GM23338 (cell line): ENCODE measurements around the gene C2. TPM values are rescaled to one million over a fixed set of nuclear protein-coding genes. Genes with fewer than 3 reads are reported as not detected.

ENCODE experiments used
- ATAC-seq: fragments of 200-7000 bp; cut with Tn5 transposase; 3 replicates; pipeline ENCODE4 v1.9.1; 2020
- DNase-seq: peaks from one replicate; pipeline ENCODE4 v3.0.0-alpha.2; 2015; ENCODE audit warnings: low spot score
- H2AFZ ChIP-seq: fragments of 200-600 bp; sonication (generic); 2 replicates; pipeline ENCODE4 v1.8.0; 2016; ENCODE audit warnings: antibody characterized with exemption, mild to moderate bottlenecking, moderate library complexity
- H3F3A ChIP-seq: fragments of 200-600 bp; sonication (generic); replicated peaks from 2 replicates; pipeline ENCODE4 v1.8.0; 2017; ENCODE audit warnings: antibody characterized with exemption, mixed run types, low read depth
- H3K27ac ChIP-seq: fragments of 200-600 bp; sonication (generic); 2 replicates; pipeline ENCODE4 v1.6.1; 2016; ENCODE audit warnings: low read depth
- H3K27me3 ChIP-seq: fragments of 200-600 bp; sonication (generic); 2 replicates; pipeline ENCODE4 v1.8.0; 2016; ENCODE audit warnings: mild to moderate bottlenecking, mixed run types, moderate library complexity; ENCODE audit not compliant: insufficient read depth
- H3K36me3 ChIP-seq: fragments of 200-600 bp; sonication (generic); 2 replicates; pipeline ENCODE4 v1.8.0; 2016; ENCODE audit warnings: mild to moderate bottlenecking; ENCODE audit not compliant: insufficient read depth
- H3K4me1 ChIP-seq: fragments of 200-600 bp; sonication (generic); 2 replicates; pipeline ENCODE4 v1.8.0; 2016; ENCODE audit warnings: mild to moderate bottlenecking, moderate library complexity; ENCODE audit not compliant: insufficient read depth
- H3K4me2 ChIP-seq: fragments of 200-600 bp; sonication (generic); 2 replicates; pipeline ENCODE4 v1.7.1; 2017; ENCODE audit warnings: mixed run types
- H3K4me3 ChIP-seq: fragments of 200-600 bp; sonication (generic); 2 replicates; pipeline ENCODE4 v1.6.1; 2016; ENCODE audit warnings: mixed run types
- H3K79me2 ChIP-seq: fragments of 200-600 bp; sonication (generic); replicated peaks from 2 replicates; pipeline ENCODE4 v1.8.0; 2017; ENCODE audit warnings: mild to moderate bottlenecking; ENCODE audit not compliant: insufficient read depth
- H3K9me2 ChIP-seq: fragments of 200-600 bp; sonication (generic); 2 replicates; pipeline ENCODE4 v1.8.0; 2017; ENCODE audit not compliant: insufficient read depth
- H4K20me1 ChIP-seq: fragments of 200-600 bp; sonication (generic); replicated peaks from 2 replicates; pipeline ENCODE4 v1.8.0; 2017; ENCODE audit warnings: mild to moderate bottlenecking; ENCODE audit not compliant: insufficient read depth
- H3K27ac Mint-ChIP-seq: 2 replicates; pipeline ENCODE4 v1.8.0; 2020; ENCODE audit warnings: inconsistent platforms, mild to moderate bottlenecking, moderate library complexity, mixed read lengths
- H3K27me3 Mint-ChIP-seq: 3 replicates; pipeline ENCODE4 v1.8.0; 2022; ENCODE audit warnings: low read depth, mild to moderate bottlenecking, moderate library complexity, mixed read lengths, inconsistent platforms; ENCODE audit not compliant: insufficient read depth, poor library complexity
- H3K36me3 Mint-ChIP-seq: 3 replicates; pipeline ENCODE4 v1.8.0; 2021; ENCODE audit warnings: low read depth, mild to moderate bottlenecking, inconsistent platforms, moderate library complexity, mixed read lengths
- H3K4me1 Mint-ChIP-seq: 3 replicates; pipeline ENCODE4 v1.8.0; 2020; ENCODE audit warnings: mild to moderate bottlenecking, inconsistent platforms, mixed read lengths
- H3K4me3 Mint-ChIP-seq: 3 replicates; pipeline ENCODE4 v1.8.0; 2021; ENCODE audit warnings: moderate library complexity, mild to moderate bottlenecking, inconsistent platforms, mixed read lengths
- H3K9me3 Mint-ChIP-seq: 3 replicates; pipeline ENCODE4 v1.8.0; 2020; ENCODE audit warnings: moderate library complexity, mild to moderate bottlenecking, inconsistent platforms, mixed read lengths
- CREB1 ChIP-seq: fragments of 250-450 bp; sonication (Bioruptor Pico); IDR thresholded peaks from 2 replicates; pipeline ENCODE4 v1.5.0; 2020; ENCODE audit warnings: low read depth, mild to moderate bottlenecking, moderate library complexity
- EZH2 ChIP-seq: fragments of 200-600 bp; sonication (generic); IDR thresholded peaks from one replicate; pipeline ENCODE4 v1.8.0; 2017; ENCODE audit warnings: antibody characterized with exemption, mild to moderate bottlenecking, low read depth; ENCODE audit not compliant: unreplicated experiment
- EZH2phosphoT487 ChIP-seq: fragments of 200-600 bp; sonication (generic); IDR thresholded peaks from one replicate; pipeline ENCODE4 v1.8.1; 2018; ENCODE audit warnings: antibody characterized with exemption; ENCODE audit not compliant: unreplicated experiment
- JUNB ChIP-seq: IDR thresholded peaks from one replicate; pipeline ENCODE4 v1.6.1; 2016; ENCODE audit warnings: antibody characterized with exemption; ENCODE audit not compliant: unreplicated experiment
- NANOG ChIP-seq: IDR thresholded peaks from 2 replicates; pipeline ENCODE4 v1.6.1; 2016; ENCODE audit warnings: antibody characterized with exemption, borderline replicate concordance
- POLR2AphosphoS5 ChIP-seq: IDR thresholded peaks from 2 replicates; pipeline ENCODE4 v1.6.1; 2016; ENCODE audit warnings: antibody characterized with exemption, low read depth
- REST ChIP-seq: IDR thresholded peaks from one replicate; pipeline ENCODE4 v1.6.1; 2018; ENCODE audit warnings: antibody characterized with exemption; ENCODE audit not compliant: unreplicated experiment
- STAT1 ChIP-seq: IDR thresholded peaks from one replicate; pipeline ENCODE4 v1.6.1; 2016; ENCODE audit warnings: antibody characterized with exemption; ENCODE audit not compliant: unreplicated experiment
- ZNF114 ChIP-seq: fragments of 250-450 bp; sonication (Bioruptor Pico); IDR thresholded peaks from 2 replicates; pipeline ENCODE4 v1.5.0; 2020; ENCODE audit warnings: mild to moderate bottlenecking, moderate library complexity
- ZNF331 ChIP-seq: fragments of 250-450 bp; sonication (Bioruptor Pico); IDR thresholded peaks from 2 replicates; pipeline ENCODE4 v1.5.0; 2020; ENCODE audit warnings: low read depth, mild to moderate bottlenecking, moderate library complexity
- polyA plus RNA-seq: library from polyadenylated mRNA; unstranded; fragments of >200 nt; fragmentation: Nextera tagmentation; extraction: Ambion mirVana; gene quantifications from 2 replicates; pipeline ENCODE4 v1.2.1, GENCODE V29; 2016
- total RNA-seq: library from RNA; depleted of rRNA; stranded (reverse); fragments of >200 nt; shearing (Covaris generic); gene quantifications from 2 replicates; pipeline ENCODE4 v1.2.3, GENCODE V29; 2014
- TF ChIP-seq, protein P1 (sequence below), 2 experiments: fragments of 200-600 bp in 1 of 2; sonication (generic) in 1 of 2; conservative IDR thresholded peaks; 2 replicates each; pipeline versions ENCODE4 v1.5.1 to v1.6.1; 2016 to 2017; ENCODE audit warnings: antibody characterized with exemption in 2 of 2, low read depth in 2 of 2, mild to moderate bottlenecking in 2 of 2, moderate library complexity in 1 of 2
- TF ChIP-seq, protein P2 (sequence below): IDR thresholded peaks from 2 replicates; pipeline ENCODE4 v1.6.1; 2016; ENCODE audit warnings: antibody characterized with exemption
- TF ChIP-seq, protein P3 (sequence below): fragments of 250-450 bp; sonication (Bioruptor Pico); IDR thresholded peaks from 2 replicates; pipeline ENCODE4 v1.5.0; 2020; ENCODE audit warnings: mild to moderate bottlenecking, moderate library complexity

C2 gene
- total and polyA plus RNA-seq, 2 experiments from 2014 or later, result 0.16 to 1.7 TPM

- peaks cover 23% of the 10 kb centered on the region for H3K27me3 Mint-ChIP-seq
- no peaks in the 10 kb centered on the region for H3K9me3 Mint-ChIP-seq
- H3K27ac ChIP-seq, result no peak overlapping the region
- ATAC-seq, result no peak
- no peak overlapping the region for H2AFZ ChIP-seq
- TF ChIP-seq ZNF331 (CRISPR knock-in tag) (no peak), JUNB (no peak), NANOG (no peak), POLR2AphosphoS5 (no peak), EZH2phosphoT487 (no peak), REST (no peak), EZH2 (no peak), STAT1 (no peak), ZNF114 (no peak), CREB1 (CRISPR knock-in tag) (no peak)
- TF ChIP-seq, protein P1, sequence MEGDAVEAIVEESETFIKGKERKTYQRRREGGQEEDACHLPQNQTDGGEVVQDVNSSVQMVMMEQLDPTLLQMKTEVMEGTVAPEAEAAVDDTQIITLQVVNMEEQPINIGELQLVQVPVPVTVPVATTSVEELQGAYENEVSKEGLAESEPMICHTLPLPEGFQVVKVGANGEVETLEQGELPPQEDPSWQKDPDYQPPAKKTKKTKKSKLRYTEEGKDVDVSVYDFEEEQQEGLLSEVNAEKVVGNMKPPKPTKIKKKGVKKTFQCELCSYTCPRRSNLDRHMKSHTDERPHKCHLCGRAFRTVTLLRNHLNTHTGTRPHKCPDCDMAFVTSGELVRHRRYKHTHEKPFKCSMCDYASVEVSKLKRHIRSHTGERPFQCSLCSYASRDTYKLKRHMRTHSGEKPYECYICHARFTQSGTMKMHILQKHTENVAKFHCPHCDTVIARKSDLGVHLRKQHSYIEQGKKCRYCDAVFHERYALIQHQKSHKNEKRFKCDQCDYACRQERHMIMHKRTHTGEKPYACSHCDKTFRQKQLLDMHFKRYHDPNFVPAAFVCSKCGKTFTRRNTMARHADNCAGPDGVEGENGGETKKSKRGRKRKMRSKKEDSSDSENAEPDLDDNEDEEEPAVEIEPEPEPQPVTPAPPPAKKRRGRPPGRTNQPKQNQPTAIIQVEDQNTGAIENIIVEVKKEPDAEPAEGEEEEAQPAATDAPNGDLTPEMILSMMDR (conservative IDR thresholded peaks at IDR 0.05; ENCODE audit: low read depth in 2 of 2), result no peak
- TF ChIP-seq, protein P2, sequence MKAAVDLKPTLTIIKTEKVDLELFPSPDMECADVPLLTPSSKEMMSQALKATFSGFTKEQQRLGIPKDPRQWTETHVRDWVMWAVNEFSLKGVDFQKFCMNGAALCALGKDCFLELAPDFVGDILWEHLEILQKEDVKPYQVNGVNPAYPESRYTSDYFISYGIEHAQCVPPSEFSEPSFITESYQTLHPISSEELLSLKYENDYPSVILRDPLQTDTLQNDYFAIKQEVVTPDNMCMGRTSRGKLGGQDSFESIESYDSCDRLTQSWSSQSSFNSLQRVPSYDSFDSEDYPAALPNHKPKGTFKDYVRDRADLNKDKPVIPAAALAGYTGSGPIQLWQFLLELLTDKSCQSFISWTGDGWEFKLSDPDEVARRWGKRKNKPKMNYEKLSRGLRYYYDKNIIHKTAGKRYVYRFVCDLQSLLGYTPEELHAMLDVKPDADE, result no peak
- TF ChIP-seq, protein P3, sequence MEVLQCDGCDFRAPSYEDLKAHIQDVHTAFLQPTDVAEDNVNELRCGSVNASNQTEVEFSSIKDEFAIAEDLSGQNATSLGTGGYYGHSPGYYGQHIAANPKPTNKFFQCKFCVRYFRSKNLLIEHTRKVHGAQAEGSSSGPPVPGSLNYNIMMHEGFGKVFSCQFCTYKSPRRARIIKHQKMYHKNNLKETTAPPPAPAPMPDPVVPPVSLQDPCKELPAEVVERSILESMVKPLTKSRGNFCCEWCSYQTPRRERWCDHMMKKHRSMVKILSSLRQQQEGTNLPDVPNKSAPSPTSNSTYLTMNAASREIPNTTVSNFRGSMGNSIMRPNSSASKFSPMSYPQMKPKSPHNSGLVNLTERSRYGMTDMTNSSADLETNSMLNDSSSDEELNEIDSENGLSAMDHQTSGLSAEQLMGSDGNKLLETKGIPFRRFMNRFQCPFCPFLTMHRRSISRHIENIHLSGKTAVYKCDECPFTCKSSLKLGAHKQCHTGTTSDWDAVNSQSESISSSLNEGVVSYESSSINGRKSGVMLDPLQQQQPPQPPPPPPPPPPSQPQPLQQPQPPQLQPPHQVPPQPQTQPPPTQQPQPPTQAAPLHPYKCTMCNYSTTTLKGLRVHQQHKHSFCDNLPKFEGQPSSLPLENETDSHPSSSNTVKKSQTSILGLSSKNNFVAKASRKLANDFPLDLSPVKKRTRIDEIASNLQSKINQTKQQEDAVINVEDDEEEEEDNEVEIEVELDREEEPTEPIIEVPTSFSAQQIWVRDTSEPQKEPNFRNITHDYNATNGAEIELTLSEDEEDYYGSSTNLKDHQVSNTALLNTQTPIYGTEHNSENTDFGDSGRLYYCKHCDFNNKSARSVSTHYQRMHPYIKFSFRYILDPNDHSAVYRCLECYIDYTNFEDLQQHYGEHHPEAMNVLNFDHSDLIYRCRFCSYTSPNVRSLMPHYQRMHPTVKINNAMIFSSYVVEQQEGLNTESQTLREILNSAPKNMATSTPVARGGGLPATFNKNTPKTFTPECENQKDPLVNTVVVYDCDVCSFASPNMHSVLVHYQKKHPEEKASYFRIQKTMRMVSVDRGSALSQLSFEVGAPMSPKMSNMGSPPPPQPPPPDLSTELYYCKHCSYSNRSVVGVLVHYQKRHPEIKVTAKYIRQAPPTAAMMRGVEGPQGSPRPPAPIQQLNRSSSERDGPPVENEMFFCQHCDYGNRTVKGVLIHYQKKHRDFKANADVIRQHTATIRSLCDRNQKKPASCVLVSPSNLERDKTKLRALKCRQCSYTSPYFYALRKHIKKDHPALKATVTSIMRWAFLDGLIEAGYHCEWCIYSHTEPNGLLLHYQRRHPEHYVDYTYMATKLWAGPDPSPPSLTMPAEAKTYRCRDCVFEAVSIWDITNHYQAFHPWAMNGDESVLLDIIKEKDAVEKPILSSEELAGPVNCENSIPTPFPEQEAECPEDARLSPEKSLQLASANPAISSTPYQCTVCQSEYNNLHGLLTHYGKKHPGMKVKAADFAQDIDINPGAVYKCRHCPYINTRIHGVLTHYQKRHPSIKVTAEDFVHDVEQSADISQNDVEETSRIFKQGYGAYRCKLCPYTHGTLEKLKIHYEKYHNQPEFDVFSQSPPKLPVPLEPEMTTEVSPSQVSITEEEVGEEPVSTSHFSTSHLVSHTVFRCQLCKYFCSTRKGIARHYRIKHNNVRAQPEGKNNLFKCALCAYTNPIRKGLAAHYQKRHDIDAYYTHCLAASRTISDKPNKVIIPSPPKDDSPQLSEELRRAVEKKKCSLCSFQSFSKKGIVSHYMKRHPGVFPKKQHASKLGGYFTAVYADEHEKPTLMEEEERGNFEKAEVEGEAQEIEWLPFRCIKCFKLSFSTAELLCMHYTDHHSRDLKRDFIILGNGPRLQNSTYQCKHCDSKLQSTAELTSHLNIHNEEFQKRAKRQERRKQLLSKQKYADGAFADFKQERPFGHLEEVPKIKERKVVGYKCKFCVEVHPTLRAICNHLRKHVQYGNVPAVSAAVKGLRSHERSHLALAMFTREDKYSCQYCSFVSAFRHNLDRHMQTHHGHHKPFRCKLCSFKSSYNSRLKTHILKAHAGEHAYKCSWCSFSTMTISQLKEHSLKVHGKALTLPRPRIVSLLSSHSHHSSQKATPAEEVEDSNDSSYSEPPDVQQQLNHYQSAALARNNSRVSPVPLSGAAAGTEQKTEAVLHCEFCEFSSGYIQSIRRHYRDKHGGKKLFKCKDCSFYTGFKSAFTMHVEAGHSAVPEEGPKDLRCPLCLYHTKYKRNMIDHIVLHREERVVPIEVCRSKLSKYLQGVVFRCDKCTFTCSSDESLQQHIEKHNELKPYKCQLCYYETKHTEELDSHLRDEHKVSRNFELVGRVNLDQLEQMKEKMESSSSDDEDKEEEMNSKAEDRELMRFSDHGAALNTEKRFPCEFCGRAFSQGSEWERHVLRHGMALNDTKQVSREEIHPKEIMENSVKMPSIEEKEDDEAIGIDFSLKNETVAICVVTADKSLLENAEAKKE (CRISPR knock-in tag), result no peak
- H3F3A ChIP-seq, result peaks cover 17% of the 10 kb centered on the region; the same call in 1 of the 2 replicates
- no peak overlapping the region for H3K27ac Mint-ChIP-seq
- peaks cover 13% of the 10 kb centered on the region; the same call in 1 of the 2 replicates for H3K4me1 ChIP-seq
- peaks cover 5% of the 10 kb centered on the region; the same call in 1 of the 2 replicates for H4K20me1 ChIP-seq
- peaks cover 10% of the 10 kb centered on the region for H3K36me3 ChIP-seq
- H3K27me3 ChIP-seq, result no peaks in the 10 kb centered on the region
- H3K36me3 Mint-ChIP-seq, result peaks cover 37% of the 10 kb centered on the region
- peaks cover 31% of the 10 kb centered on the region for H3K4me1 Mint-ChIP-seq
- H3K79me2 ChIP-seq, result peaks cover 15% of the 10 kb centered on the region; the same call in 1 of the 2 replicates
- H3K4me3 Mint-ChIP-seq, result peak overlapping the region; percentile 23; the same call in 2 of the 3 replicates
- DNase-seq, result no peak
- no peak overlapping the region for H3K4me3 ChIP-seq
- no peaks in the 10 kb centered on the region for H3K9me2 ChIP-seq
- H3K4me2 ChIP-seq, result no peak overlapping the region; the same call in 1 of the 2 replicates
Measured at GRCh38 chr6:31899882-31900722, 27.4 kb upstream of the C2 start.
